BJ (cell line): ENCODE results near the gene ITGA6. TPM values are rescaled to one million over a fixed set of nuclear protein-coding genes. Genes with fewer than 3 reads are reported as not detected.

Source experiments
- CTCF ChIA-PET: fragments of 350-600 bp; formaldehyde crosslinking; extraction: SDS; loops from one replicate; lab custom pipeline; 2021; ENCODE audit warnings: antibody characterized with exemption, inconsistent platforms; lab: Yijun Ruan, JAX
- POLR2A ChIA-PET: fragments of 300-600 bp; sonication (Branson Sonifier 250); formaldehyde crosslinking; extraction: SDS; loops from one replicate; lab custom pipeline; 2021; ENCODE audit warnings: antibody characterized with exemption; lab: Charles Lee
- DNase-seq: peaks from one replicate; pipeline ENCODE4 v3.0.0-alpha.2; 2011; ENCODE audit warnings: low read depth
- H3K27me3 ChIP-seq: 2 replicates; pipeline ENCODE4 v1.6.0; 2011; ENCODE audit warnings: low read length; ENCODE audit not compliant: control insufficient read depth, insufficient read depth
- H3K36me3 ChIP-seq: 2 replicates; pipeline ENCODE4 v1.5.1; 2011; ENCODE audit warnings: low read length; ENCODE audit not compliant: control insufficient read depth, insufficient read depth
- H3K4me3 ChIP-seq: 2 replicates; pipeline ENCODE4 v1.5.1; 2011; ENCODE audit warnings: low read depth, mild to moderate bottlenecking, control low read depth, low read length
- polyA plus RNA-seq: library from polyadenylated mRNA; depleted of rRNA; stranded (reverse); fragments of >200 nt; gene quantifications from 2 replicates; pipeline ENCODE4 v1.2.3, GENCODE V29; 2011
- TF ChIP-seq, protein P1 (sequence below): IDR thresholded peaks from 2 replicates; pipeline ENCODE4 v1.5.1; 2011; ENCODE audit warnings: low read depth, mild to moderate bottlenecking, control low read depth, inconsistent platforms, low read length, moderate library complexity; ENCODE audit not compliant: insufficient read depth

The ITGA6 gene
- polyA plus RNA-seq, 1 experiment = 2.9 TPM

DNA sequence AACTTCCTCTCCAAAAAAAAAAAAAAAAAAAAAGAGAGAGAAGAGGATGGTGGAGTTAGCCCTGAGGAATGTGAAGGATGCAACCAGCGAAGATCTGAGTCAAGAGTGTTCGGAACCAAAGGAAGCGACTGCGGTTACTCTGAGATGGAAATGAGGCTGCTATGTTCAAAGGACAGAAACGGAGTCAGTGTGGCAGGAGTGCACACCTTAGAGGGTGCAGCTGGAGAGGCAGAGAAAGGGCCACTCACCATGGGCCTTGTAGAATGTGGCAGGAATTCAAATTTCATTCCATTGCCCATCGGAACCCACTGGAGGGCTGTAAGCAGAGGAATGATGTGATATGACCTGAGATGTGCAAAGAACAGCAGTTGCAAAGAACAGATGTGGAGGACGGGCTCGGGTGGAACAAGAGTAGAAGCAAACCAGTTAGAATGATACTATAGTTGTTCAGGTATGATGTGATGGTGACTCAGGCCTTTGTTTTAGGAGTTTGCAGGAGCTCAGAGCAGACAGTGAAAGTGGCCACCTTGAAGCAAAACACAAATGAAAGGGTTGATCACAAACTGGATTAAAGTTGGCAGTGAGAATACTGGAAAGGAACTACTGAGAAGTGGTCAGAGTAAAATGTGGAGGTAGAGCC lies 22.6 kb downstream of the ITGA6 start:
- H3K4me3 ChIP-seq = no peak overlapping the region
- no peaks in the 10 kb centered on the region for H3K36me3 ChIP-seq
- CTCF ChIA-PET = interaction anchor here (8.0 kb wide), 1 partner anchor 12 kb away, joined by 57 read pairs; no protein-coding TSS in a partner anchor
- TF ChIP-seq, protein P1, sequence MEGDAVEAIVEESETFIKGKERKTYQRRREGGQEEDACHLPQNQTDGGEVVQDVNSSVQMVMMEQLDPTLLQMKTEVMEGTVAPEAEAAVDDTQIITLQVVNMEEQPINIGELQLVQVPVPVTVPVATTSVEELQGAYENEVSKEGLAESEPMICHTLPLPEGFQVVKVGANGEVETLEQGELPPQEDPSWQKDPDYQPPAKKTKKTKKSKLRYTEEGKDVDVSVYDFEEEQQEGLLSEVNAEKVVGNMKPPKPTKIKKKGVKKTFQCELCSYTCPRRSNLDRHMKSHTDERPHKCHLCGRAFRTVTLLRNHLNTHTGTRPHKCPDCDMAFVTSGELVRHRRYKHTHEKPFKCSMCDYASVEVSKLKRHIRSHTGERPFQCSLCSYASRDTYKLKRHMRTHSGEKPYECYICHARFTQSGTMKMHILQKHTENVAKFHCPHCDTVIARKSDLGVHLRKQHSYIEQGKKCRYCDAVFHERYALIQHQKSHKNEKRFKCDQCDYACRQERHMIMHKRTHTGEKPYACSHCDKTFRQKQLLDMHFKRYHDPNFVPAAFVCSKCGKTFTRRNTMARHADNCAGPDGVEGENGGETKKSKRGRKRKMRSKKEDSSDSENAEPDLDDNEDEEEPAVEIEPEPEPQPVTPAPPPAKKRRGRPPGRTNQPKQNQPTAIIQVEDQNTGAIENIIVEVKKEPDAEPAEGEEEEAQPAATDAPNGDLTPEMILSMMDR = no peak
- no peak for DNase-seq
- no peaks in the 10 kb centered on the region for H3K27me3 ChIP-seq
- POLR2A ChIA-PET = no interaction called here

DNA sequence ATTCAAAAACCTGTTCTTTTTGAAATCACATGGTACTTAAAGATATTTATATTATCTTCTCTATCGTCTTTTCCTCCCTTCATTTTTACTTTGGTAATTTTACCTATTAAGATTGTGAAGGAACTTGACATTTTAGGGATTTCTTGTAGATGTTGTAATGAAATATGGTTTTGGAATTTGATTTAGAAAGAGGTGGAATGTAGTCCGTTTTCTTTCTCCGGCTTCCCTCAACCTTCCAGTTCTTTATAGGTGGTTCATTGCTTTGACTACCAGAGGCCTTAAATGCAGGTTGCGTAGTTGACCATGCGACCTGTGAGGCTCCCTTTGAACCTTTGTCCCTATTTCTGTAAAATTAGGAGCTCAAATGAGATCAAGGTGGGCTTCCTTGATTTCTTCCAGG lies 24.5 kb downstream of the ITGA6 start:
- TF ChIP-seq, protein P1 = no peak
- ChIA-PET POLR2A (no interaction called here), CTCF (interaction anchor here (0.7 to 8.0 kb wide), 3 partner anchors 10 to 280 kb away, joined by 4 to 57 read pairs (median 5); no protein-coding TSS in a partner anchor)
- no peak for DNase-seq
- Histone ChIP-seq H3K4me3 (no peak overlapping the region), H3K36me3 (no peaks in the 10 kb centered on the region), H3K27me3 (no peaks in the 10 kb centered on the region)

DNA sequence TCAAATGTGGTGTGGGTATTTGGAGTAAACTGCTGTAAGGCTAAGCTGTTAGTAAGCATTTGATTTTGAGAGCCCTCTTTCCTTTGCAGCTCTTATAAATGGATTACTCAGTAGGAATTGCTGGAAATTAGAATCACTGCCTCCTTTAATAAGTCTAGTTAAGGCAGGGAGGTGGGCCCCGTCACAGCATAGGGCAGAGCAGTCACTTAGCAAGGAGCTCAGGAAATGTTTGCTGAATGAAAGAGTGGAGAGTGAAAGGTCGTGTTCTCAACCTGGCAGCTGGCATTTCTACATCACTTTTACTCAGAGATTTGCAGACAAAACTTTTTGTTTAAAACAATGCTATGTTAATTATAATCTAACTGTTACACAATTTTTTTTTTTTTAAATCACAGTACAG lies 25.5 kb downstream of the ITGA6 start:
- Histone ChIP-seq H3K4me3 (no peak overlapping the region), H3K36me3 (no peaks in the 10 kb centered on the region), H3K27me3 (no peaks in the 10 kb centered on the region)
- CTCF ChIA-PET = interaction anchor here (0.8 to 8.0 kb wide), 4 partner anchors 9 to 281 kb away, joined by 3 to 57 read pairs (median 5); no protein-coding TSS in a partner anchor
- TF ChIP-seq, protein P1 = no peak
- no peak for DNase-seq
- POLR2A ChIA-PET = no interaction called here

DNA sequence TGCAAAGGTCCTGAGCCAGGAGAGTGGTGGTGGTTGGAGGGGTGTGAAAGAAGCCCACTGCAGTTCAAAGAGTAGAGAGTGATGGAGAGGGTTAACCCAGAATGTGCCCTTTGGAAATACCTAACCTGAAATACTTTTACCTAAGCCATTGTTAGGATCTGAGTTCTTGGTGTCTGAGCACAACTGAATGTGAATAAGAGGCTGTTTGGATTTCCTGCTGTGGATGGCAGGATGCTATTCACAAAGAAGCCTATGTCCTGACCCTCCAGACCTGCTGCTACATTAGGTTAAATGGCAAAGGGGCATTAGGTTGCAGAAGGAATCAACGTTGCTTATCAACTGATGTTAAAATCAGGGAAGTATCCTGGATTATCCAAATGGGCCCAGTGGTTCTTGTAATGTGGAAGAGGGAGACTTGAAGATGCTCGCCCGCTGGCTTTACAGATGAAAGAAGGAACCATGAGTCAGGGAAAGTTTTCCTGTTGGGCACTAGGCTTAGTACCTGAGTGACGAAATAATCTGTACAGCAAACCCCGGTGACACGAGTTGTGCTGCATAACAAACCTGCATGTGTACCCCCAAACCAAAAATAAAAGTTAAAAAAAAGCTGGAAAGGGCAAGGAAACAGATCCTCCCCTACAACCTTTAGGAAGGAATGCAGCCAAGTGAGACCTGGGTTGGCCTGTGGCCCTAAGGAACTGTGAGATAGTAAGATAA lies 27.2 kb downstream of the ITGA6 start:
- DNase-seq = no peak
- Histone ChIP-seq H3K36me3 (no peaks in the 10 kb centered on the region), H3K27me3 (no peaks in the 10 kb centered on the region), H3K4me3 (no peak overlapping the region)
- TF ChIP-seq, protein P1 = no peak
- ChIA-PET POLR2A (no interaction called here), CTCF (interaction anchor here (15.1 kb wide), 1 partner anchor 282 kb away, joined by 263 read pairs; no protein-coding TSS in a partner anchor)

DNA sequence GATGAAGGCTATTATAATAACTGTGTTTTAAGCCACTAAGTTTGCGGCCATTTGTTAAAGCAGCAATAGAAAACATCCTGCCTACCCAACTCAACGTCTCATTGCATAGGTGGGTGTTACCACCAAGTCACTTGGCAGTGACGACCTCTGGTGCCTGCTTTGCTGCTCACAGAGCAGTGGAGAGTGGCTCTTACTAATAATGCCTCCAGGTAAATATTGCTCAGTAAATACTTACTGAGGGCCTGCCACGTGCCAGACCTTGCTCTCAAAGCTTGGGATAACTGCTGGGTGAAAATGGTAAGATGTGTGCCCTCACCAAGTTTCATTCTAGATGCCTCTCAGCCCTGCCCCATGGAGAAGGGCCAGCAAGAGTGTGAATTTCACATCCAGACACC lies 27.7 kb downstream of the ITGA6 start:
- TF ChIP-seq, protein P1 = no peak
- ChIA-PET CTCF (interaction anchor here (1.4 to 15.1 kb wide), 3 partner anchors 10 to 282 kb away, joined by 3 to 263 read pairs (median 8); no protein-coding TSS in a partner anchor), POLR2A (no interaction called here)
- Histone ChIP-seq H3K36me3 (no peaks in the 10 kb centered on the region), H3K27me3 (no peaks in the 10 kb centered on the region), H3K4me3 (no peak overlapping the region)
- no peak for DNase-seq
